Spinal cord (tissue), 10 donors: ENCODE measurements around the gene LRRTM4. TPM values are rescaled to one million over a fixed set of nuclear protein-coding genes. Genes with fewer than 3 reads are reported as not detected.
"Not testable (repeated sequence)": the region's sequence is repeated elsewhere in the genome, so short reads cannot be mapped to it uniquely, and the experiment has no call there.

Source experiments
- DNase-seq, 6 donors: peaks; one replicate each; pipeline versions ENCODE4 v3.0.0 to v3.0.0-alpha.2; 2013 to 2015; ENCODE audit warnings: low spot score in 6 of 6, low read depth in 4 of 6
- H3K27ac ChIP-seq: one replicate; pipeline ENCODE4 v1.5.1; 2013; ENCODE audit warnings: low read depth, low read length, control low read depth
- H3K27me3 ChIP-seq: one replicate; pipeline ENCODE4 v1.6.1; 2013; ENCODE audit warnings: low read length; ENCODE audit not compliant: control insufficient read depth, insufficient read depth
- H3K36me3 ChIP-seq: one replicate; pipeline ENCODE4 v1.6.1; 2013; ENCODE audit warnings: low read length; ENCODE audit not compliant: control insufficient read depth, insufficient read depth
- H3K4me1 ChIP-seq: one replicate; pipeline ENCODE4 v1.6.1; 2013; ENCODE audit warnings: low read length; ENCODE audit not compliant: control insufficient read depth, insufficient read depth
- H3K4me3 ChIP-seq: one replicate; pipeline ENCODE4 v1.5.1; 2013; ENCODE audit warnings: low read depth, low read length, control low read depth
- H3K9me3 ChIP-seq: one replicate; pipeline ENCODE4 v1.6.1; 2013; ENCODE audit warnings: low read length; ENCODE audit not compliant: control insufficient read depth, insufficient read depth
- WGBS: methylation state at CpG from one replicate; pipeline ENCODE4 v1.1.5; 2013; ENCODE audit warnings: missing lambda C conversion rate; ENCODE audit not compliant: insufficient coverage; 5-methylcytosine and 5-hydroxymethylcytosine counted together
- polyA plus RNA-seq, 2 donors: library from polyadenylated mRNA; unstranded; fragments of 120-200 nt; gene quantifications; one replicate each; pipeline ENCODE4 v1.2.1, GENCODE V29; 2013; ENCODE audit not compliant: insufficient read length in 2 of 2
- total RNA-seq, 2 donors: library from RNA; depleted of rRNA in 1 of 2; stranded (reverse); fragments of 120-200 nt in 1 of 2; fragments of >200 nt in 1 of 2; gene quantifications; one replicate each; pipeline versions ENCODE4 v1.2.3 to v1.2.4, GENCODE V29; 2013 to 2014
- donor health status: healthy.

LRRTM4 gene
- total and polyA plus RNA-seq, 4 donors: 12.6 to 30.4 (median 14.8) TPM

- not testable (repeated sequence) for H3K27me3 ChIP-seq, H3K36me3 ChIP-seq, H3K4me1 ChIP-seq, H3K9me3 ChIP-seq, H3K4me3 ChIP-seq, DNase-seq, H3K27ac ChIP-seq
- WGBS: 94% methylated on average over 5 of the region's 8 CpGs
These were observed 393.7 kb downstream of the LRRTM4 start for GRCh38 chr2:77128479-77128878.

GRCh38 chr2:77127345-77127744 lies 394.8 kb downstream of the LRRTM4 start:
- H3K9me3 ChIP-seq: no peaks in the 10 kb centered on the region
- no peaks in the 10 kb centered on the region for H3K36me3 ChIP-seq
- H3K27me3 ChIP-seq: no peaks in the 10 kb centered on the region
- H3K27ac ChIP-seq: no peak overlapping the region
- no peaks in the 10 kb centered on the region for H3K4me1 ChIP-seq
- H3K4me3 ChIP-seq: no peak overlapping the region
- DNase-seq: no peak

- WGBS: no CpG with 5 or more reads among the region's 3 CpGs
- Histone ChIP-seq H3K9me3 (no peaks in the 10 kb centered on the region), H3K36me3 (no peaks in the 10 kb centered on the region), H3K27me3 (no peaks in the 10 kb centered on the region), H3K4me1 (no peaks in the 10 kb centered on the region), H3K4me3 (no peak overlapping the region), H3K27ac (no peak overlapping the region)
- DNase-seq: no peak
These were observed 400.7 kb downstream of the LRRTM4 start for GRCh38 chr2:77121518-77121917.

- no peak for DNase-seq
- no peaks in the 10 kb centered on the region for H3K27me3 ChIP-seq
- no peak overlapping the region for H3K27ac ChIP-seq
- H3K9me3 ChIP-seq: peaks cover under 1% of the 10 kb centered on the region
- no CpG with 5 or more reads among the region's 1 CpG for WGBS
- H3K4me3 ChIP-seq: no peak overlapping the region
- H3K4me1 ChIP-seq: no peaks in the 10 kb centered on the region
- no peaks in the 10 kb centered on the region for H3K36me3 ChIP-seq
These were observed 402.8 kb downstream of the LRRTM4 start for GRCh38 chr2:77119333-77119732.

GRCh38 chr2:77108915-77109314 lies 413.3 kb downstream of the LRRTM4 start:
- Histone ChIP-seq H3K27me3 (no peaks in the 10 kb centered on the region), H3K4me1 (no peaks in the 10 kb centered on the region)
- no CpG with 5 or more reads among the region's 1 CpG for WGBS

GRCh38 chr2:77105008-77105407 lies 417.2 kb downstream of the LRRTM4 start:
- whole genome bisulfite sequencing: no CpG with 5 or more reads among the region's 3 CpGs
- H3K27me3 ChIP-seq: no peaks in the 10 kb centered on the region
- H3K36me3 ChIP-seq: no peaks in the 10 kb centered on the region
- H3K4me3 ChIP-seq: no peak overlapping the region
- no peaks in the 10 kb centered on the region for H3K4me1 ChIP-seq
- DNase-seq: no peak
- H3K27ac ChIP-seq: no peak overlapping the region
- no peaks in the 10 kb centered on the region for H3K9me3 ChIP-seq

More at GRCh38 chr2:77108915-77109314, 413.3 kb downstream of the LRRTM4 start:
- no peak overlapping the region for H3K27ac ChIP-seq
- no peaks in the 10 kb centered on the region for H3K9me3 ChIP-seq
- H3K36me3 ChIP-seq: no peaks in the 10 kb centered on the region
- no peak for DNase-seq
- no peak overlapping the region for H3K4me3 ChIP-seq

- no peaks in the 10 kb centered on the region for H3K27me3 ChIP-seq
- WGBS: 63% methylated on average over 5 of the region's 6 CpGs
These were observed 417.6 kb downstream of the LRRTM4 start for GRCh38 chr2:77104554-77104953.

GRCh38 chr2:77102927-77103326 lies 419.2 kb downstream of the LRRTM4 start:
- no peaks in the 10 kb centered on the region for H3K4me1 ChIP-seq
- no peak overlapping the region for H3K4me3 ChIP-seq
- no peaks in the 10 kb centered on the region for H3K36me3 ChIP-seq
- H3K9me3 ChIP-seq: no peaks in the 10 kb centered on the region
- H3K27me3 ChIP-seq: no peaks in the 10 kb centered on the region
- no peak for DNase-seq
- WGBS: no CpG with 5 or more reads among the region's 2 CpGs
- no peak overlapping the region for H3K27ac ChIP-seq

More at GRCh38 chr2:77104554-77104953, 417.6 kb downstream of the LRRTM4 start:
- Histone ChIP-seq H3K27ac (no peak overlapping the region), H3K9me3 (no peaks in the 10 kb centered on the region), H3K4me3 (no peak overlapping the region), H3K4me1 (no peaks in the 10 kb centered on the region), H3K36me3 (no peaks in the 10 kb centered on the region)
- DNase-seq: no peak

- H3K9me3 ChIP-seq: no peaks in the 10 kb centered on the region
- no peaks in the 10 kb centered on the region for H3K27me3 ChIP-seq
- no peak overlapping the region for H3K4me3 ChIP-seq
- H3K36me3 ChIP-seq: no peaks in the 10 kb centered on the region
- H3K27ac ChIP-seq: no peak overlapping the region
- WGBS: 86% methylated on average over 6 of the region's 8 CpGs
- no peak for DNase-seq
- H3K4me1 ChIP-seq: no peaks in the 10 kb centered on the region
These were observed 420.3 kb downstream of the LRRTM4 start for GRCh38 chr2:77101796-77102452.

GRCh38 chr2:77099961-77100360 lies 422.2 kb downstream of the LRRTM4 start:
- H3K27me3 ChIP-seq: no peaks in the 10 kb centered on the region
- H3K4me3 ChIP-seq: no peak overlapping the region
- H3K9me3 ChIP-seq: no peaks in the 10 kb centered on the region
- no CpG with 5 or more reads among the region's 2 CpGs for WGBS
- H3K27ac ChIP-seq: no peak overlapping the region
- no peaks in the 10 kb centered on the region for H3K36me3 ChIP-seq
- no peaks in the 10 kb centered on the region for H3K4me1 ChIP-seq
- DNase-seq: no peak
